Measurements from ENCODE around the gene CRYGB. TPM values are rescaled to one million over a fixed set of nuclear protein-coding genes. Genes with fewer than 3 reads are reported as not detected.

CRYGB gene, protein sequence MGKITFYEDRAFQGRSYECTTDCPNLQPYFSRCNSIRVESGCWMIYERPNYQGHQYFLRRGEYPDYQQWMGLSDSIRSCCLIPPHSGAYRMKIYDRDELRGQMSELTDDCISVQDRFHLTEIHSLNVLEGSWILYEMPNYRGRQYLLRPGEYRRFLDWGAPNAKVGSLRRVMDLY
- total RNA-seq (2021; ENCODE audit: unreplicated experiment) (not detected), Bru-seq, nascent RNA (not detected), BruChase-seq, experiment 1, labeled RNA remaining after a 6-hour chase (not detected), BruChase-seq, experiment 2, labeled RNA remaining after a 2-hour chase (not detected)
- polyA plus RNA-seq (2012), result not detected in 2 replicates
- long read RNA-seq, result 0 reads

DNA sequence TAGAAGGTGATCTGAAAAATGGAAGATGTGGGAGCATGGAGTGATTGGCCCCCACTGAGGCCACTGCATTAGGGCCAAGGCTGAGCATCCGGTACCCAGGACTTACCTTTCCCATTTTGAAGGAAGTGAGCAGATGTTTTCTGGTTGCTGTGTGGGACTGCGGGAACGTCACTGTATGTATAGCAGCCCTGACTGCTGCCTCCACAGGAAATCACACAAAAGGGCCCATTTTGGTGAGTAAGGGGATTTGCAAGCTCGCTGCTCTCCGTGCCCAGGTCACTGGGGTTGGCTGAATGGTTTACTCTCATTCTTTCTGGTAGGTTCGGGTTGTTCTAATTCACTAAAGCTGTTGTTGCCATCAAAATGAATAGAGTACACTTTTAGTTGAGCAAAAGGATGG lies at the start of gene CRYGB:
CRYGB (minus strand) TSS at position 153 of the 400 bp plus-strand sequence; CDS start at position 115, 38 bp downstream.
- H2AFZ ChIP-seq (ENCODE audit: low read depth, low read length, poor library complexity, severe bottlenecking), result no peak within 1 kb of the TSS
- no peak for ATAC-seq
- TF ChIP-seq RAD21 (IDR thresholded peaks at IDR 0.05; ENCODE audit: low read depth), result no peak
- TF ChIP-seq EZH2 (IDR thresholded peaks at IDR 0.05), result no peak
- no peak for TF ChIP-seq POLR2AphosphoS5 (IDR thresholded peaks at IDR 0.05; ENCODE audit: low read depth, low read length)
- no peak for TF ChIP-seq YY1 (IDR thresholded peaks at IDR 0.05; ENCODE audit: extremely low read depth, insufficient replicate concordance, low read depth, low read length)
- no peak for TF ChIP-seq EGR1 (IDR thresholded peaks at IDR 0.05; ENCODE audit: low read depth)
- no peak for TF ChIP-seq ZFX (IDR thresholded peaks at IDR 0.05)
- TF ChIP-seq CEBPB (IDR thresholded peaks at IDR 0.05; ENCODE audit: low read depth), result no peak
- no peaks in the 10 kb centered on the region for H3K9me2 ChIP-seq (ENCODE audit: insufficient read depth)
- no peaks in the 10 kb centered on the region for H3K79me2 ChIP-seq (ENCODE audit: insufficient read depth, low read length)
- H3K36me3 ChIP-seq (ENCODE audit: control insufficient read depth in 1 of 2, insufficient read depth in 2 of 2, low read length in 2 of 2), result no peaks in the 10 kb centered on the region
- no peak within 1 kb of the TSS for H3K4me3 ChIP-seq (replicated peaks in 1 of 2; ENCODE audit: low read depth in 1 of 2, low read length in 2 of 2)
- ChIA-PET CTCF (no interaction called here), POLR2A (no interaction called here), RAD21 (ENCODE audit: low non-redundant PET in 1 of 2, low total read pairs in 2 of 2, uncharacterized antibody in 2 of 2, unreplicated experiment in 2 of 2) (no interaction called here)
- H3K9me3 ChIP-seq (ENCODE audit: control insufficient read depth in 1 of 2, insufficient read depth in 1 of 2, low read depth in 1 of 2, low read length in 2 of 2), result no peaks in the 10 kb centered on the region
- no peaks in the 10 kb centered on the region for H3K27me3 ChIP-seq (ENCODE audit: insufficient read depth, low read length)
- no TSS peak for BruUV-seq (replicated peaks)
- H3K9ac ChIP-seq (ENCODE audit: low read length), result no peak within 1 kb of the TSS
- no peaks in the 10 kb centered on the region for H4K20me1 ChIP-seq (ENCODE audit: insufficient read depth)
- intact Hi-C loops (cut with micrococcal nuclease), result no loop called here
- H3K4me2 ChIP-seq (ENCODE audit: low read length), result no peak within 1 kb of the TSS
- no peaks in the 10 kb centered on the region for H3K4me1 ChIP-seq (ENCODE audit: control insufficient read depth in 1 of 2, insufficient read depth in 2 of 2, low read length in 2 of 2)
- H3K27ac ChIP-seq (ENCODE audit: low read depth, low read length), result no peak within 1 kb of the TSS
- DNase-seq (ENCODE audit: low read depth, low spot score), result no peak

DNA sequence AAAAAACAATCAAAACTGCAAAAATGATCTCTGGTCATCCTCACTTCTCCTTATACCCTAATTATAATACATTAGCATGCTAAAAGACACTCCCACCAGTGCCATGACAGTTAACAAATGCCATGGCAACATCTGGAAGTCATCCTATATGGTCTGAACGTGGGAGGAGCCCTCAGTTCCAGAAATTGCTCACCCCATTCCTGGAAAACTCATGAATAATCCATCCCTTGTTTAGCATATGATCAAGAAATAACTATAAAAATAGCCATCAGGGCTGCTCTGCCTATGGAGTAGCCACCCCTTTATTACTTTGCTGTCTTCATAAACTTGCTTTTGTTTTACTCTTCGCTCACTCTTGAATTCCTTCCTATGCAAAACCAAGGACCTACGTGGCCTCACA lies 49.6 kb upstream of the CRYGB start:
- no peaks in the 10 kb centered on the region for H3K36me3 ChIP-seq (ENCODE audit: control insufficient read depth in 1 of 2, insufficient read depth in 2 of 2, low read length in 2 of 2)
- H2AFZ ChIP-seq (ENCODE audit: low read depth, low read length, poor library complexity, severe bottlenecking), result no peak overlapping the region
- no peak overlapping the region for H3K4me3 ChIP-seq (replicated peaks in 1 of 2; ENCODE audit: low read depth in 1 of 2, low read length in 2 of 2)
- H3K9me2 ChIP-seq (ENCODE audit: insufficient read depth), result no peaks in the 10 kb centered on the region
- H3K4me1 ChIP-seq (ENCODE audit: control insufficient read depth in 1 of 2, insufficient read depth in 2 of 2, low read length in 2 of 2), result peaks cover 6 to 11% of the 10 kb centered on the region in 2 experiments; a peak in 3 of 4 replicates
- RAD21 ChIA-PET (ENCODE audit: low non-redundant PET in 1 of 2, low total read pairs in 2 of 2, uncharacterized antibody in 2 of 2, unreplicated experiment in 2 of 2), result no interaction called here
- POLR2A ChIA-PET, result no interaction called here
- H3K9ac ChIP-seq (ENCODE audit: low read length), result no peak overlapping the region
- H4K20me1 ChIP-seq (ENCODE audit: insufficient read depth), result no peaks in the 10 kb centered on the region
- no peaks in the 10 kb centered on the region for H3K27me3 ChIP-seq (ENCODE audit: insufficient read depth, low read length)
- ATAC-seq, result no peak
- no peak overlapping the region for H3K4me2 ChIP-seq (ENCODE audit: low read length)
- no peaks in the 10 kb centered on the region for H3K79me2 ChIP-seq (ENCODE audit: insufficient read depth, low read length)
- no peak for DNase-seq (ENCODE audit: low read depth, low spot score)
- H3K27ac ChIP-seq (ENCODE audit: low read depth, low read length), result no peak overlapping the region
- BruUV-seq (replicated peaks), result no TSS peak
- CTCF ChIA-PET, result no interaction called here
- intact Hi-C loops (cut with micrococcal nuclease), result no loop called here
- H3K9me3 ChIP-seq (ENCODE audit: control insufficient read depth in 1 of 2, insufficient read depth in 1 of 2, low read depth in 1 of 2, low read length in 2 of 2), result no peaks in the 10 kb centered on the region
- TF ChIP-seq CBX3 (IDR thresholded peaks at IDR 0.05; ENCODE audit: low read depth), result no peak
- no peak for TF ChIP-seq ZNF274 (IDR thresholded peaks at IDR 0.05; ENCODE audit: low read depth, low read length)
- TF ChIP-seq, protein P1, sequence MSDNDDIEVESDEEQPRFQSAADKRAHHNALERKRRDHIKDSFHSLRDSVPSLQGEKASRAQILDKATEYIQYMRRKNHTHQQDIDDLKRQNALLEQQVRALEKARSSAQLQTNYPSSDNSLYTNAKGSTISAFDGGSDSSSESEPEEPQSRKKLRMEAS (IDR thresholded peaks at IDR 0.05), result no peak
- TF ChIP-seq, protein P2, sequence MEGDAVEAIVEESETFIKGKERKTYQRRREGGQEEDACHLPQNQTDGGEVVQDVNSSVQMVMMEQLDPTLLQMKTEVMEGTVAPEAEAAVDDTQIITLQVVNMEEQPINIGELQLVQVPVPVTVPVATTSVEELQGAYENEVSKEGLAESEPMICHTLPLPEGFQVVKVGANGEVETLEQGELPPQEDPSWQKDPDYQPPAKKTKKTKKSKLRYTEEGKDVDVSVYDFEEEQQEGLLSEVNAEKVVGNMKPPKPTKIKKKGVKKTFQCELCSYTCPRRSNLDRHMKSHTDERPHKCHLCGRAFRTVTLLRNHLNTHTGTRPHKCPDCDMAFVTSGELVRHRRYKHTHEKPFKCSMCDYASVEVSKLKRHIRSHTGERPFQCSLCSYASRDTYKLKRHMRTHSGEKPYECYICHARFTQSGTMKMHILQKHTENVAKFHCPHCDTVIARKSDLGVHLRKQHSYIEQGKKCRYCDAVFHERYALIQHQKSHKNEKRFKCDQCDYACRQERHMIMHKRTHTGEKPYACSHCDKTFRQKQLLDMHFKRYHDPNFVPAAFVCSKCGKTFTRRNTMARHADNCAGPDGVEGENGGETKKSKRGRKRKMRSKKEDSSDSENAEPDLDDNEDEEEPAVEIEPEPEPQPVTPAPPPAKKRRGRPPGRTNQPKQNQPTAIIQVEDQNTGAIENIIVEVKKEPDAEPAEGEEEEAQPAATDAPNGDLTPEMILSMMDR (IDR thresholded peaks at IDR 0.05 in 2 of 3, conservative IDR thresholded peaks at IDR 0.05 in 1 of 3; ENCODE audit: borderline replicate concordance in 1 of 3, insufficient read depth in 1 of 3, low read depth in 2 of 3, low read length in 2 of 3), result no peak
- no peak for TF ChIP-seq YY1 (IDR thresholded peaks at IDR 0.05; ENCODE audit: extremely low read depth, insufficient replicate concordance, low read depth, low read length)
- TF ChIP-seq FOSL1 (IDR thresholded peaks at IDR 0.05; ENCODE audit: low read depth), result no peak
- TF ChIP-seq POLR2AphosphoS5 (IDR thresholded peaks at IDR 0.05; ENCODE audit: low read depth, low read length), result no peak
- TF ChIP-seq, protein P3, sequence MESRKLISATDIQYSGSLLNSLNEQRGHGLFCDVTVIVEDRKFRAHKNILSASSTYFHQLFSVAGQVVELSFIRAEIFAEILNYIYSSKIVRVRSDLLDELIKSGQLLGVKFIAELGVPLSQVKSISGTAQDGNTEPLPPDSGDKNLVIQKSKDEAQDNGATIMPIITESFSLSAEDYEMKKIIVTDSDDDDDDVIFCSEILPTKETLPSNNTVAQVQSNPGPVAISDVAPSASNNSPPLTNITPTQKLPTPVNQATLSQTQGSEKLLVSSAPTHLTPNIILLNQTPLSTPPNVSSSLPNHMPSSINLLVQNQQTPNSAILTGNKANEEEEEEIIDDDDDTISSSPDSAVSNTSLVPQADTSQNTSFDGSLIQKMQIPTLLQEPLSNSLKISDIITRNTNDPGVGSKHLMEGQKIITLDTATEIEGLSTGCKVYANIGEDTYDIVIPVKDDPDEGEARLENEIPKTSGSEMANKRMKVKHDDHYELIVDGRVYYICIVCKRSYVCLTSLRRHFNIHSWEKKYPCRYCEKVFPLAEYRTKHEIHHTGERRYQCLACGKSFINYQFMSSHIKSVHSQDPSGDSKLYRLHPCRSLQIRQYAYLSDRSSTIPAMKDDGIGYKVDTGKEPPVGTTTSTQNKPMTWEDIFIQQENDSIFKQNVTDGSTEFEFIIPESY (IDR thresholded peaks at IDR 0.05; ENCODE audit: extremely low read depth, insufficient replicate concordance, low read length), result no peak
- TF ChIP-seq EGR1 (IDR thresholded peaks at IDR 0.05; ENCODE audit: low read depth), result no peak
- no peak for TF ChIP-seq SIN3A (IDR thresholded peaks at IDR 0.05; ENCODE audit: low read depth)
- TF ChIP-seq SP1 (IDR thresholded peaks at IDR 0.05; ENCODE audit: low read depth), result no peak
- TF ChIP-seq POLR2A (IDR thresholded peaks at IDR 0.05; ENCODE audit: borderline replicate concordance, extremely low read depth, insufficient read depth, insufficient read length), result no peak
- no peak for TF ChIP-seq RAD21 (IDR thresholded peaks at IDR 0.05; ENCODE audit: low read depth)
